Superior temporal gyrus (tissue), 1 donor: ENCODE measurements around the gene MYH3.

Source experiments
- DNase-seq: peaks from one replicate; pipeline ENCODE4 v3.0.0-alpha.2; 2016; ENCODE audit errors: extremely low spot score

The MYH3 gene

GRCh38 chr17:10613775-10614513 lies 43.2 kb downstream of the MYH3 start:
- no peak for DNase-seq

GRCh38 chr17:10612957-10613744 lies 44.0 kb downstream of the MYH3 start:
- no peak for DNase-seq

GRCh38 chr17:10610884-10611283 lies 46.2 kb downstream of the MYH3 start:
- DNase-seq, result no peak

GRCh38 chr17:10608244-10608643 lies 48.9 kb downstream of the MYH3 start:
- no peak for DNase-seq

- DNase-seq, result no peak
Measured at GRCh38 chr17:10606110-10606509, 51.0 kb downstream of the MYH3 start.

- DNase-seq, result no peak
Measured at GRCh38 chr17:10605221-10605783, 51.8 kb downstream of the MYH3 start.

GRCh38 chr17:10604521-10604920 lies 52.6 kb downstream of the MYH3 start:
- no peak for DNase-seq

- no peak for DNase-seq
Measured at GRCh38 chr17:10603931-10604330, 53.2 kb downstream of the MYH3 start.

- no peak for DNase-seq
Measured at GRCh38 chr17:10600571-10600970, 56.5 kb downstream of the MYH3 start.

- no peak for DNase-seq
Measured at GRCh38 chr17:10598621-10599020, 58.5 kb downstream of the MYH3 start.

- DNase-seq, result no peak
Measured at GRCh38 chr17:10589553-10590145, 67.5 kb downstream of the MYH3 start.

- no peak for DNase-seq
Measured at GRCh38 chr17:10585529-10585928, 71.6 kb downstream of the MYH3 start.

GRCh38 chr17:10583834-10584233 lies 73.3 kb downstream of the MYH3 start:
- DNase-seq, result no peak

- no peak for DNase-seq
Measured at GRCh38 chr17:10579270-10579669, 77.8 kb downstream of the MYH3 start.
